GM12873 (cell line): Measurements from ENCODE around the gene STEEP1.

Source experiments
- TF ChIP-seq, protein P1 (sequence below): IDR thresholded peaks from 2 replicates; pipeline ENCODE4 v1.5.1; 2012; ENCODE audit warnings: low read depth, mild to moderate bottlenecking, moderate library complexity, low read length, control low read depth; ENCODE audit not compliant: insufficient read depth; ENCODE audit errors: missing control alignments

The STEEP1 gene

DNA sequence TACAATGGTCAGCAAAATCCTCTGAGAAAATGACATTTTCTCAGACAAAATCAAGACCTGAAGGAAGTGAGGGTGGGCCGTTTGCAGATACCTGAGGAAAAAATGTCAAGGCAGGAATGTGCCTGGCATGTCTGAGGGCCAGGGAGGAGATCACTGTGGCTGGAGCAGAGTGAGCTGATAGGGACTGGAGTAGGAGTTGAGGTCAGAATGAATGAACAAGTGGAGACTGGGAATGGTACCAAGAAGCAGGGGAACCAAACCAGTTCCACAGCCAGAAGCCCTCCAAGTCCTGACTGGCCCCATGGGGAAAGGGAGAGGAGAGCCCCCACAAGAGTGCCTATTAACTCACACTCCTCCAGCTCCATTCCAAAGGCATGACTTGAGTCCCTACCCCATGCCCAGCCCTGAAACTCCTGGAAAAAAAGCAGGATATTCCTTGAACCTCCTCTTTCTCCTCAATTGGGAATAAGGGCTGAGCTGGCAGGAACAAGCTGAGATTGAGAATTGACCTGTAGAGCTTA is 41.5 kb downstream of the STEEP1 start:
- TF ChIP-seq, protein P1, sequence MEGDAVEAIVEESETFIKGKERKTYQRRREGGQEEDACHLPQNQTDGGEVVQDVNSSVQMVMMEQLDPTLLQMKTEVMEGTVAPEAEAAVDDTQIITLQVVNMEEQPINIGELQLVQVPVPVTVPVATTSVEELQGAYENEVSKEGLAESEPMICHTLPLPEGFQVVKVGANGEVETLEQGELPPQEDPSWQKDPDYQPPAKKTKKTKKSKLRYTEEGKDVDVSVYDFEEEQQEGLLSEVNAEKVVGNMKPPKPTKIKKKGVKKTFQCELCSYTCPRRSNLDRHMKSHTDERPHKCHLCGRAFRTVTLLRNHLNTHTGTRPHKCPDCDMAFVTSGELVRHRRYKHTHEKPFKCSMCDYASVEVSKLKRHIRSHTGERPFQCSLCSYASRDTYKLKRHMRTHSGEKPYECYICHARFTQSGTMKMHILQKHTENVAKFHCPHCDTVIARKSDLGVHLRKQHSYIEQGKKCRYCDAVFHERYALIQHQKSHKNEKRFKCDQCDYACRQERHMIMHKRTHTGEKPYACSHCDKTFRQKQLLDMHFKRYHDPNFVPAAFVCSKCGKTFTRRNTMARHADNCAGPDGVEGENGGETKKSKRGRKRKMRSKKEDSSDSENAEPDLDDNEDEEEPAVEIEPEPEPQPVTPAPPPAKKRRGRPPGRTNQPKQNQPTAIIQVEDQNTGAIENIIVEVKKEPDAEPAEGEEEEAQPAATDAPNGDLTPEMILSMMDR, result no peak

DNA sequence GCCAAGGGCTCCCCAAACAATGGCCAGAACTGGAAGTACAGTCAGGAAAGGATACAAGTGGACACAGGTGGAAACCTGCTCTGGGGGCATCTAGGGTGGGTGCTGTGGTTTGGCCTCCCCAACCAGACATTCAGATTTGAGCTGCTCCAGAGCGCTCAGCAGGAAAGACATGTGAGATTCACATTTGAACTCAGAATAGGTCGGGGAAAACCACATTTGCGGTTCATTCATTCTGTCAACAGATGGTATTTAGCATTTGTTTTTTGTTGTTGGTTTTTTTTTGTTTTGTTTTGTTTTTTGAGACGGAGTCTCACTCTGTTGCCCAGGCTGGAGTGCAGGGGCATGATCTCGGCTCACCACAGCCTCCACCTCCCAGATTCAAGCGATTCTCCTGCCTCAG is 44.0 kb downstream of the STEEP1 start:
- TF ChIP-seq, protein P1, result no peak

GRCh38 chrX:119518371-119518770 is 46.8 kb downstream of the STEEP1 start:
- TF ChIP-seq, protein P1, result no peak

GRCh38 chrX:119516157-119516702 is 49.0 kb downstream of the STEEP1 start:
- TF ChIP-seq, protein P1, result peak; percentile 93

DNA sequence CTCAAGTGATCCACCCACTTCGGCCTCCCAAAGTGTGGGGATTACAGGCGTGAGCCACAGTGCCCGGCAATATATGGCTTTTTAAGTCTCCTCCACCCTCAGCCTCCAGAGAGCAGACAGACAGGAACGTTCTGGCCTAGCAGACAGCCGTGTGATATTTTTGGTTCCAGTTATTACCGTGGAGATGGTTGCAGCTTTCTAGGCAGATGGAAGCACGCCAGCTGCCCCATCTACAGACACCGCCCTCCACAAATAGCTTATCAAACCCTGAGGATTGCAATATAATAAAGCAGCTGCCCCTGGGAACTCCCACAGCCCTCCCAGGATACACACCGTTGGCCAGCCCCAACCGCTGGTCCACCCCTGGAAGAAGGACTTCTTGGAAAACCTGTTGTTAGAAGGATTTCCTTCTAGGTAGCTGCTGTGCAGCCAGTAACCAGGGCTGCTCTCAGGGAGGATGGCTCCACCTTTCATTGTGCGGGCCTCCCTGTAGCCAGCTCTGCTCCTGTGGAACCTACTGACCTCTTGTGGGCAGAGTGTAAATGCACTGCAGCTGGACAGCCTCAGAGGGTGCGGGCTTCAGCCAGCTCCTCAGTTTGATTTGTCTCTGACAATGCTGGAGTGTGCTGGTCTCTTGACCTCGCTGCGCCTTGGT is 52.9 kb downstream of the STEEP1 start:
- TF ChIP-seq, protein P1, result peak; percentile 65

DNA sequence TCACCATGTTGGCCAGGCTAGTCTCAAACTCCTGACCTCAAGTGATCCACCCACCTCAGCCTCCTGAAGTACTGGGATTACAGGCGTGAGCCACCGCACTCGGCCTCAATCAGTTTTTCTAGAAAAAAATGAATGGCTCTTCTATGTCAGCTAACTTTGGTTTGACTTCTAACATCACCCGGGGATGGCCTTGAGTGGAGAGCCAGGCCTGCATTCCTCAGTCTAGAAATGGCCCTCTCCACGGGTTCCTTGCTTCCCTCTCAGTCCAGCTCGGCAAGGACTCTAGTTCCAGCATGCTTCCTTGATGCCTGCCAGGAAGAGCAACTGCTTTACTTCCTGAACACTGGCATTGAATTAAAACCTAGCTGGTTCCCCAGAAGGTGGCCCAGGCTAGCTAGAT is 58.0 kb downstream of the STEEP1 start:
- TF ChIP-seq, protein P1, result no peak

GRCh38 chrX:119505945-119506344 is 59.3 kb downstream of the STEEP1 start:
- TF ChIP-seq, protein P1, result no peak
